GM12874 (cell line): ENCODE results near the gene DAPK2.

ENCODE experiments used
- TF ChIP-seq, protein P1 (sequence below): IDR thresholded peaks from 2 replicates; pipeline ENCODE4 v1.5.1; 2011; ENCODE audit warnings: low read depth, mild to moderate bottlenecking, control low read depth, low read length, moderate library complexity; ENCODE audit not compliant: insufficient read depth

DAPK2 gene

GRCh38 chr15:63972801-63973200 lies 73.5 kb downstream of the DAPK2 start:
- TF ChIP-seq, protein P1, sequence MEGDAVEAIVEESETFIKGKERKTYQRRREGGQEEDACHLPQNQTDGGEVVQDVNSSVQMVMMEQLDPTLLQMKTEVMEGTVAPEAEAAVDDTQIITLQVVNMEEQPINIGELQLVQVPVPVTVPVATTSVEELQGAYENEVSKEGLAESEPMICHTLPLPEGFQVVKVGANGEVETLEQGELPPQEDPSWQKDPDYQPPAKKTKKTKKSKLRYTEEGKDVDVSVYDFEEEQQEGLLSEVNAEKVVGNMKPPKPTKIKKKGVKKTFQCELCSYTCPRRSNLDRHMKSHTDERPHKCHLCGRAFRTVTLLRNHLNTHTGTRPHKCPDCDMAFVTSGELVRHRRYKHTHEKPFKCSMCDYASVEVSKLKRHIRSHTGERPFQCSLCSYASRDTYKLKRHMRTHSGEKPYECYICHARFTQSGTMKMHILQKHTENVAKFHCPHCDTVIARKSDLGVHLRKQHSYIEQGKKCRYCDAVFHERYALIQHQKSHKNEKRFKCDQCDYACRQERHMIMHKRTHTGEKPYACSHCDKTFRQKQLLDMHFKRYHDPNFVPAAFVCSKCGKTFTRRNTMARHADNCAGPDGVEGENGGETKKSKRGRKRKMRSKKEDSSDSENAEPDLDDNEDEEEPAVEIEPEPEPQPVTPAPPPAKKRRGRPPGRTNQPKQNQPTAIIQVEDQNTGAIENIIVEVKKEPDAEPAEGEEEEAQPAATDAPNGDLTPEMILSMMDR = no peak

- TF ChIP-seq, protein P1 = no peak
These were observed 74.4 kb downstream of the DAPK2 start for GRCh38 chr15:63971904-63972303.

- TF ChIP-seq, protein P1 = no peak
These were observed 74.9 kb downstream of the DAPK2 start for GRCh38 chr15:63971427-63971805.

DNA sequence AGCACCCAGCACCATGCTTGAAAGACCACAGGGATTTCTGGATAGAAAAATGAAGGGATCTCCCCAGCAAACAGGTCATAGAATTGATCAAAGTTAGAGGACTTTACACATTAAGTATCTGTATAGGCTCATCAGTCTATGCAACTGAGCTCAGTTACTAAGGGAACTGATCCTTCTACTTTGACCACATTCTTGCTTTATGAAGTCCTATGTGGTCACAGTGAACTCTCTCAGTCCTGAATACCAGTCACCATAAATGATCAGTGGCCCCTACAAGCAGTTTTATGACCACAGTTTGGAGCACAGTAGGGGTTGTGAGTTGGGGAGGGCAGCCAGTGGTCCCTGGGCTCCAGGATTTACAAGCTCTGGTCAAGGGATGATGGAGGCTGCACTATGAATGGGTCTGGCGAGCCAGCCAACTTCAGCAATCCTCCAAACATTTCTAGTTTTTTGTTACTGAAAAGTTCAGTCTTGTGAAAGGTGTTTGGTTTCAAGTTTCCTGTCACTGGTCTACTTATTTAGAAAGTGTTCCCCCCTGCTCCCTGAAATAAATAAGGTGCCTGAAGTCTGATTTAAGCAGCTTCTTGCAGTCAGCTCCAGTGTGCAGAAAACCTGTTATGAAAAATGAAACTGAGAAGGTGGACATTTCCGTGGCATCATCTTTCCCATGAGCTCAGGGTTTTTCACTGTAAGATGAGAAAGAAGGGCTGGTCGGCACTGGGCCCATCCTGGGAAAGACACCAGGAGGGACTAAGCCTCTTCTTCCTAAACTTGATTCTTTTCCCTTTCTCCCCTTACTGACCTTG lies 75.5 kb downstream of the DAPK2 start:
- TF ChIP-seq, protein P1 = no peak

DNA sequence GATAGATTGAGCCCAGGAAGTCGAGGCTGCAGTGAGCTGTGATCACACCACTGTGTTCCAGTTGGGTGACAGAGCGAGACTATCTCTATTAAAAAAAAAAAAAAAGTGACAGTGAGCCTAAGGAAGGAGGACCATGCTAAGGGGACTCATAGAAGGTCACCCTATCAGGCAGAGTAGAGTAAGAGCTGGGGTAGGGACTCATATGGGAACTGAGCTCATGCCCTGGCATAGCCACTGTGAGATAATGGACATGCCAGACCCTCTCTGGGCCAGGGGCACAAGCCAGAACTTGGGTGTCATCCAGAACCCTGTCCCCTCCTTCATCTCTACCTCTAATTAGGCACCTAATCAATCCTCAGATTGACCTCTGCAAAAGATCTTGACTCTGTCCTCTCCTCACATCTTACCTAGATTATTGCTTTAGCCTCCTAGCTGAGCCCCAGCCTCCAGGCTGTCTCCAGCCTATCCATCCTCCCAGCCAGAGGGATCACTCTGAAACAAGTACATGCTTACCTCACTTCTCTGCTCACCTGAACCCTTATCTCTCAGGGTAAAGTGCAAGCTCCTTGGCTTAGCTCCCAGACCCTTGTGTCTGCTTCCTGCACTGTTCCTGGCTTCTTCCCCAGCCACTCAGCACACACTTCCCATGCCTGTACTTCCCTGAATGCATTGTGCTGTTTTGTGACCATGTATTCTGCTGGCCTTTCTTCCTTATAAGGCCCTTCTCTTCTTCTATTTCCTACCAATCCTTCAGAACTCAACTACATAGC lies 76.4 kb downstream of the DAPK2 start:
- TF ChIP-seq, protein P1 = no peak

DNA sequence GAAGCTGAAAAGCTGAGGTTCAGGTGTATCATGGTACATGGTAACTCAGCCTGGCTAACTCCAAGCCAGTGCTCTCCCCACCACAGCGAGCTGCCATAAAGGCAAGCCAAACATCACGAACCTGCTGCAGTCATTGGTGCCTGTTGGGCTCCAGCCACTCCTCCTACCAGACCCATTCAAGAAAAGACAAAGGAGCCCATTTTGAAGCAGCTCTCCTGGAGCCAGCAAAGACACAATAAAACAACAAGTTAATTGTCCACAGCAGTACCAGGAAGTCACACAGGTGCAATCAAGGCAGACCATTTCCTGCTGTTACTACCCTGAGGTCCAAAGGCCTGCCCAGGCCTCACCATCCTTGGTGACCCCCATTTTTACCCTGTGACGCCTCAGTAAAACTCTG lies 77.6 kb downstream of the DAPK2 start:
- TF ChIP-seq, protein P1 = no peak

- TF ChIP-seq, protein P1 = no peak
These were observed 78.2 kb downstream of the DAPK2 start for GRCh38 chr15:63968122-63968524.
